GM21528 (cell line): Measurements from ENCODE around the gene DPT.

Experiments used
- ATAC-seq: cut with Tn5 transposase; IDR thresholded peaks from one replicate; pipeline ENCODE4 v1.9.1; 2021; ENCODE audit warnings: mild to moderate bottlenecking, moderate library complexity; ENCODE audit not compliant: unreplicated experiment, low FRiP score

Gene DPT

DNA sequence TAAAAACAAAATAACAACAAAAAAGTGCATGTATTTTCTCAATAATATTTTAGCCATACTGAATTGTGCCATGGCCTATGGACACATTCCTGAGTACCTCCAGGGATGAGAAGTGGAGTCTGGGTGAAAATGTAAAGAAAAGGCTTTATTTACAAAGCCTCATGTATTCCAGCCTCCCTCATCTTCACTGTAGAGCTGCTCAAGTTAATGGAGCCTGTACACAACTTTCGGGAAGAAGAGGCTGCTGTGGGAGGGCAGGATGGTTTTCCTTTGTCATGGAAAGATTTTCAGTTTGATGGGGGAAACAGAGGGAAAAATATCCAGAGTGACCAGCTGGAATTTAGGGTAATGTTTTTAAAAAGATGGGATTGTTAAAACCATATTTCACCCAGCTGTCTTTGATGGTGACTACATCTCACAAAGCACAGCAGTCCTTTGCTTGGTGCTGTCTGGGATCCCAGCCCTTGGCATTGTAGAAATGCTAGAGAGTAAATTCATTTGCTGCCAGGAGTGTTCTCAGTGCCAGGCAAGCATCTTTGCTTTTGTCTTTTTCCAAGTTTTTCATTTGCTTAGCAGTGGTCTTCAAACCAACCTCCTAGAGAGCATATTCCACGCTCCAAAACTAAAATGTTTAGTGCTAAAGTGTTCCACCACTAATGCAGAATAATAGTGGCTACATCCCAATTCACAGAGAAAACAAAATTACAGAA lies 54.9 kb downstream of the DPT start:
- ATAC-seq: no peak

DNA sequence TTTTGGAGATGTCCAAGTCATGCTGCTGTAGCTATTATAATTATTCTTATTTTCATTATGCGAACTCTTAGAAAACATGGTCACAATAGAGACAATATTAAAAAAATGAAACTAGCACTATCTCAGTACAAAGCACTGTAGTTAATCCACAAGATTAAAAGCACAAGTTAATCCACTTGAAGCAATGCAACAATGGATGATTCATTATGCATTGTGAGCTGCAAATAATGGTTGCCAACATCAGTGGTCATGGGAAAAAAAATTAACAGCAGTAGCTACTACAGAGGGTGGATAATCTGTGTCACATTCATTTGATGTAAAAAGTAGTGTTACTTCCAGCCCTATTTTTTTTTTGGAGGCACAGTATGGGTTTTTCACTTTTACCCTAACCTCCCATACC lies 56.7 kb downstream of the DPT start:
- no peak for ATAC-seq

- no peak for ATAC-seq
These were observed 57.2 kb downstream of the DPT start for GRCh38 chr1:168671782-168672181.

DNA sequence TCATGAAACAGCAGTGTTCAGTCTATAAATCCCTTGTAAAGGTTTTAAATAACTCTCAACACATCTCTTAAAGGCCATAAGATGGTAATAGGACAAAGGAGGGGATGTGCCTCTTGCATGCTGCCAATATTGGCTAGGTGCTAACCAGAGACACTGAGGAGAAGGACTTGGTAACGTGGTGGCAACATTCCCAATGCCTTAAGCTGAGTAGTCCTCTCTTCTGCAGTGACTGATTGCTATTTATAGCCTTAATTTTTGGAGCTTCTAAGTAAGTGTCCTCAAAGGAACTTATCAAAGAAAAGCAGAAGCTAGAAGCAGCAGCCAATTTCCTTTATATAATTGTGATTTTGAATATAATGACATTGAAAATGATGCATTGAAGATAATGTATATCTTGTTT lies 63.0 kb downstream of the DPT start:
- ATAC-seq: no peak

- ATAC-seq: no peak
These were observed 64.8 kb downstream of the DPT start for GRCh38 chr1:168664069-168664834.

- no peak for ATAC-seq
These were observed 72.5 kb downstream of the DPT start for GRCh38 chr1:168656485-168656884.

DNA sequence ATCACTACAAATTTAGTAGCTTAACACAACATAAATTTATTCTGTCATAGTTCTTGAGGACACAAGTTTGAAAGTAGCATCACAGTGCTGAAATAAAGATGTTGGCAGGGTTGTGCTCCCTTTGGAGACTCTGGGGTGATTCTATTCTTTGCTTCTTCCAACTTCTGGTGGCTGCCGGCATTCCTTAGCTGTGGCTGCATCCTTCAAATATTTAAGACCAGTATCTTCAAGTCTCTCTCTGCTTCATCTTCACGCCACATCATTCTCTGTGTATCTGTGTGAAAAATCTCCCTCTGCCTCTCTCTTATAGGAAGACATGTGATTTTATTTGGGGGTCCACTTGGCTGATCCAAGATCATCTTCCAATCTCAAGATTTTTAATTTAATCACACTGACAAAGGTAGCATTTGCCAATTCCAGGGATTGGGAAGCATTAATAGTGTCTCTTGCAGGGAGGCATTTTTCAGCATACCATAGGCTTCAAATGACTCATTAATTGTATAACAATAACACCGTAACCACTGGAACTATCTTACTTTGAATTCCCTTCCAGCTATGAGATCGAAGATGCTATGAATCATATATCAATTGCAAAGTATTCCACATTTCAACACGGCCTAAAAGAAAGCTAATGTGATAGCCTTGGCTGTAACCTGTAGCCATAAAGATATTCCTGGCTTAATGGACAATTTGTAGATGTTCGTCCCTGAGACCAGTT lies 74.6 kb downstream of the DPT start:
- no peak for ATAC-seq

- no peak for ATAC-seq
These were observed 75.4 kb downstream of the DPT start for GRCh38 chr1:168653567-168653966.

- ATAC-seq: no peak
These were observed 83.3 kb downstream of the DPT start for GRCh38 chr1:168645721-168646120.
